ENCODE data around the gene SH3YL1.

The SH3YL1 gene

GRCh38 chr2:213932-214693 lies 49.7 kb downstream of the SH3YL1 start:
- DNase-seq (ENCODE audit: low spot score): no peak

DNA sequence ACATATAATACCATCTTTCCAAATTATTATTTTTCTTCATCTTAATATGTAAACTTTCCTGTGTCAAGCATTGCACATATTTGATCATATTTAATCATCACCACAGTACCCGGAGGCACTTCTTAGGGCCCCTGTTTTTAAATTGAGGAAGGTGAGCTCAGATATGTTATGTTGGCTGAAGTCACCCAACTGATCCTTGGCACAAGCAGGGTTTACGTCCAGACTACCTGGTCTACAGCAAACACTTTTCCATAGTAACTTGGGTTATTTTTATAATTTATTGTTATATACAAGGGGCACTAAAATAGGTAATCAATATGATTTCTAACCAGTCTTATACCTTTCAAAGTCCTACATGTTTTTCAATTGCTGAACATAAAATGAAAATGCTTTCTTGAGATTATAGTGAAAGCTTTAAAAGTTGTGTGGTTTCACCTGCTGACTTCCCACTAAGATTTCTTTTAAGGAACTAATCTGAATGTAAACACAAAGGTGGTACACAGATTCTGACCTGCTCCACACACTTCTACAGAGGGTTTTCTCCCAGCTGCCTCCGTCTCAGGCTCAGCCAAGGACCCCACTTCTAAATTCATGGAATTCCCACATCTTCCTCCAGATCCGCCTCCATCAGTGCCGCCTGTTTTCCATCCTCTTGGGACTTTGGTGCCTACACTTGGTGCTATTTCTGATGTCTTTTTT lies 52.2 kb downstream of the SH3YL1 start:
- no peak for DNase-seq (ENCODE audit: low spot score)

GRCh38 chr2:210660-211059 lies 53.2 kb downstream of the SH3YL1 start:
- DNase-seq (ENCODE audit: low spot score): peak; percentile 2

DNA sequence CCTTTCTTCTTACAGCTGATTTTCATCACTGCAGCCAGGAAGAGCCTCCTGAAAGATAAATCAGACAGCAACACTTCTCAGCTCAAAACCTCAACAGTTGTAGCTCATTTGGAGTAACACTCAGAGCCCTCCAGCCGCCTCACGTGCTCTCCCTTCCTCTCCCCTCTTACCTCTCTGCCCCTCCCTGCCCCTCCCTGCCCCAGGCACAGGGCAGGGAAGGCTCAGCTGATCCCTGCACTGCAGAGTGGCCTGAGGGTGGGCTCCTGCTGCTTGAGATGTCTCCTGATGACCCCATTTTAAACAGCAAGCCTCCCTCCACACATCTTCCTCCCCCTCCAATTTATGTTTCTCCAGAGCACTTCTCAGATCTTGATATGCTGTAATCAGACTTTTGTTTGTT lies 54.4 kb downstream of the SH3YL1 start:
- no peak for DNase-seq (ENCODE audit: low spot score)

DNA sequence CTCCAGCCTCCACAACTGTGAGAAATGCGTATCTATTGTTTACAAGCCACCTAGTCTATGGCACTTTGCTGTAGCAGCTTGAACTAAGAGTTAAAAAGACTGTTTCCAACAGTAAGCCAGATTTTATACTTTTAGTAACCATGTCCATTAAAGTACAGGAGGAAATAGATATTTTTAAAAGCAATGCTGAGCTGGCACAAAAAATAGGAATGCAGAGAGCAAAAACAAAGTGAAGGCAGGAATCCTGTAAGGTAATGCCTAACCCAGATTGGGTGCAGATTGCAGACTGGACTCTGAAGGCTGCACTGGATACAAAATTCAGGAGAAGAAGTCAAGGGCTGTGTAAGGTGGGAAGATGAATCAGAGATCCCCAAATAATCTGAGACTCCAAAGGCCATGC lies 55.5 kb downstream of the SH3YL1 start:
- no peak for DNase-seq (ENCODE audit: low spot score)

- no peak for DNase-seq (ENCODE audit: low spot score)
These were observed 59.8 kb downstream of the SH3YL1 start for GRCh38 chr2:203984-204383.

GRCh38 chr2:203401-203800 lies 60.4 kb downstream of the SH3YL1 start:
- DNase-seq (ENCODE audit: low spot score): no peak

DNA sequence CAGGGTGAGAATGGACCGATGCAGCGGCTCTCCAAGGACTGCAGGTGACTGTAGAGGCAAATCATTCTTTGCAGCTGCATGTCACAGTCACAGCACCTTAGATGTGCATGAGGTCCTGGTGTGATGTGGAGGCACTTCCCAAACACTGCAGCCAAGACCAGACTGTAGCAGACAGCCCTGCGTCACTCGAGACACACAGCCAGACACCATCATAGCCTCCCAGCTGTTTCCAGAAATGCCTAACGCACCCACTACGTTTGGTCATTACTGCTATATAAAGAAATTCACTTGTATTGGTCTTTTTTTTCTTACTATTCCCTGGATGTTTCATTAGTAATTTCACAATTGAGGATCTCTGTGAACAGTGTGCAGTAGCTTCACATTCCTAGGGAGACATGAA lies 60.9 kb downstream of the SH3YL1 start:
- DNase-seq (ENCODE audit: low spot score): no peak

GRCh38 chr2:201648-202433 lies 62.0 kb downstream of the SH3YL1 start:
- DNase-seq (ENCODE audit: low spot score): no peak

DNA sequence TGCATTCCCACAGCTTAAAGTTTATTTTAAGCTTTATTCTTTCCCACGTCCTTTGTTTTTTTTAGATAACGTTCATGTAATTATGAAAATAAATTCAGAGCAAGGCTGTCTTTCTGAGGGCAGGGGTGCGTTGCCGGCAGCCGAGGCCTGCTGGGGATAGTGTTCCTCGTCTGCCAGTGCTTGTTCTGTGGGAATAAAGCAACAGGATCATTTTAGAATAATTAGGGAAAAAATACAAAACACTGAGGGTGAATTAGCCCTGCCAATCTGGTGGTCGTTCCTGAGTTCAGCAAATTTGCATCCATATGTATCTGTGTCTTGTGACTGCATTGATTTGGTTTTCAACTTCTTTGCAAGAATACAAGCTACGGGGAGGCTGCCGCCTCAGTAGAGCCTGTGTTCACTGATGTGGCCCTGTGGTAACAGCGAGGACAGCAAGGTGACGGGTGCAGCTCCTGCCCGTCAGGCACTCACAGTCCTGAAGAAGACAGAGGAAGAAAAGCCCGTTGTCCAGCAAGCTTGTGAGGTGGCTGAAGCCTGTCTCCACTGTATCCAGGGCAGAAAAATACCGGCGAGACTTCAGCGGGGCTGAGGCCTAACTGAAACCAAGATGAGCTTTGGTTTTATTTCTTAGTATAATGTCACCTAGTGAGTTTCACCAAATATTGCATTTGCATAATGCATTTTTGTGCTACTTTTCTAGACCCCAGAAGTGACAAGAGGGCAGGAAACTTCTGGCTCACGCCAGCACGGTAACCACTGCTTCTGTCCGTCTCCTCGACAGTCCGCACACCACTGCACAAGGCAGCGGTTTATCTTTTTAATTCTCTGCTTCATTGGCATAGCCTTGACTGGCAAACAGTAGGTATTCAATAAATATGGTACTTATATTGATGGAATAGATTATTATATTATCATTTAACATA lies 64.5 kb downstream of the SH3YL1 start:
- no peak for DNase-seq (ENCODE audit: low spot score)

GRCh38 chr2:196406-196805 lies 67.4 kb downstream of the SH3YL1 start:
- no peak for DNase-seq (ENCODE audit: low spot score)

- no peak for DNase-seq (ENCODE audit: low spot score)
These were observed 67.9 kb downstream of the SH3YL1 start for GRCh38 chr2:195932-196331.

- no peak for DNase-seq (ENCODE audit: low spot score)
These were observed 70.6 kb downstream of the SH3YL1 start for GRCh38 chr2:193141-193671.

DNA sequence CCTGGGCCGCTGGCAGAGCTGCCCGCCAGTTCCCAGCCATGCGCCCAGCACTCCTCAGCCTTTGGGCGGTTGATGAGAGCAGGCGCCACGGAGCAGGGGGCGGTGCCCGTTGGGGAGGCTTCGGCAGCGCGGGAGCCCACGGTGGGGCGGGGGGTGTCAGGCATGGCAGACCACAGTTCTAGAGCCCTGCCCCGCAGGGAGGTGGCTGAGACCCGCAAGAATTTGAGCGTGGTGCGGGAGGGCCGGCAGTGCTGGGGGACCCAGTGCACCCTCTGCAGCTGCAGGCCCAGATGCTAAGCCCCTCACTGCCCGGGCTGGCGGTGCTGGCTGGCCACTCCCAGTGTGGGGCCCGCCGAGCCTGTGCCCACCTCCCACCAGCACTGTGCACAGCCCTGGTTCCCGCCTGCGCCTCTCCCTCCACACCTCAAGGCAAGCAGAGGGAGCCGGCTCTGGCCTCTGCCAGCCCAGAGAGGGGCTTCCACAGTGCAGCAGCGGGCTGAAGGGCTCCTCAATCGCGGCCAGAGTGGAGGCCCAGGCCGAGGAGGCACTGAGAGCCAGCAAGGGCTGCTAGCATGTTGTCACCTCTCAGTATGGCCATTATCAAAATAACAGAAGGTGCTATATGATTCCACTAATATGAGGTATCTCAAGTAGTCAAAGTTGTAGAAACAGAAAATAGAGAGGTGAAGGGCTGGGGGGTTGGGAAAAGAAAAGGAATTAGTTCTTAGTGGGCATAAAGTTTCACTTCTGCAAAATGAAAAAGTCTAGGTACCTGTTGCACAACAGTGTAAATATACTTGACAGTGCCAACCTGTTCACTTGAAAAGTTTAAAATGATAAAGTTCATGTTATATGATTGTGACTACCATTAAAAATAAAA lies 72.3 kb downstream of the SH3YL1 start:
- DNase-seq (ENCODE audit: low spot score): no peak

DNA sequence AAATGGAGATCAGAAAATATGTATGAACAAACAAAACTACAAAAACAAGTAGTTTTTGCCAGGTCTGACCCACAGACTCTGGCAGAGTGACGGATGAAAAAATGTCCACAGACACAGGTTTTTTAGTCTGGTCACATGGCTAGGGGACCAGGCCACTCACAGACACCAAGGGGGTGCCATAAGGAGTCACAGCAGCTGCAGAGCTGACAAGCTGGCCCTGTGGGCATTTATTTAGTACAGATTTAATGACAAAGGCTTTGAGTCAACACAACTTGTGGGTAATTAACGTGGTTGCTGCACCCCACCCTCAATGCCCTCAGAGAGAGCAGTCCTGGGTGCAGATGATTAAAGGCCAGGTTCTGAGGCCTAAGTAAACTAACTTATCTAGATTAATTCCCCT lies 76.0 kb downstream of the SH3YL1 start:
- no peak for DNase-seq (ENCODE audit: low spot score)

- no peak for DNase-seq (ENCODE audit: low spot score)
These were observed 78.6 kb downstream of the SH3YL1 start for GRCh38 chr2:185221-185620.

DNA sequence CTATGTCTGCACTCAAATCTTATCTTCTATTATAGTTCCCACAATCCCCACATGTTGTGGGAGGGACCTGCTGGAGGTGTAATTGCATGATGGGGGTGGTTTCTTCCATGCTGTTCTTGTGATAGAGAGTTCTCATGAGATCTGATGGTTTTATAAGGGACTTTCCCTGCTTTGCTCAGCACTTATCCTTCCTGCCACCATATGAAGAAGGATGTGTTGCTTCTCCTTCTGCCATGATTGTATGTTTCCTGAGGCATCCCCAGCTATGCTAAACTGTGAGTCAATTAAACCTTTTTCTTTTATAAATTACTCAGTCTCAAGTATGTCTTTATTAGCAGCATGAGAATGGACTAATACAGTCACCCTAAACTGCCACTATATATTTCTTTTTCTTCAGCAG lies 79.1 kb downstream of the SH3YL1 start:
- no peak for DNase-seq (ENCODE audit: low spot score)

GRCh38 chr2:182509-183122 lies 81.2 kb downstream of the SH3YL1 start:
- DNase-seq (ENCODE audit: low spot score): peak; percentile 11

DNA sequence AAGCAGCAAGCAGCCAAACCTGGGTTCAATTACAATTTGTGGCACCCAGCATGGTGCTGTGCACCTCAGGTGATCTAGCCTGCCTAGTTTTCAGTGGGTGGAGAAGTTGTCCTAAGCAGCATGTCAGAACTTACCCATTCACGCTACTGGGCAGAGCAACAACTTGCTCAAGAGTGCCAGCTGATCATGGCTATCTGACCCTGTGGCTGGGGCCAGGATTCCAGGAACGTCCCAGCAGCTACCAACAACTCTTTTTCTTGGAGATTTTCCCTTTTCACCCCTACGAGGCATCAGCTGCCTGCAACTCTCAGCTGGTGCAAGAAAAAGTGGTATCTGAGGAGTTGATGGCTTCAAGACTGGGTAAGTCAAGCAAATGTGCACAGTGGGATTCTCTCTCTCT lies 83.5 kb downstream of the SH3YL1 start:
- no peak for DNase-seq (ENCODE audit: low spot score)

DNA sequence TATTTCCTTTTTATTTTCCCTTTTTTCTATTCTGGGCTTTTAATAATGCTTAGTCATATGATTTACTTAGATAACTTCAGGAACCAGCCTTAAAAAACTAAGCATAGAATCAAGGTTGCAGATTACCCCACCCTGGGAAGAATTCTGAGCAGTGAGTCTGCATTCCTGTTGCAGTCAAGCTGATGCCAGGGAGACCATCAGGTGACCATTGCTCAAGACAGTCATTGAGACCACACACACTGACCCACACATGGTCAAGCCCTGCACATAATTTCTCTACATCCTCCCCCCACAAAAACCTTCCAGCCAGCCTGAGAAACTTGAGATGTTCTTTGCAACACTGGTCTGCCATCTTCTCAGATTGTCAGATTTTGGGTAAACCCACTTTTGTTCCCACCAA lies 83.9 kb downstream of the SH3YL1 start:
- no peak for DNase-seq (ENCODE audit: low spot score)
